SK-N-SH treated with all-trans-retinoic acid at 6 μM for 48 hours (cell line): ENCODE results near the gene FREM2.
A peak's percentile ranks its signal among the peaks of the same experiment; 100 is the strongest.

Experiments
- ATAC-seq: fragments of 200-7000 bp; cut with Tn5 transposase; 3 replicates; pipeline ENCODE4 v1.9.1; 2020; ENCODE audit warnings: mild to moderate bottlenecking, moderate library complexity
- ARNTL ChIP-seq: fragments of 450-650 bp; formaldehyde crosslinking; IDR thresholded peaks from 2 replicates; pipeline ENCODE4 v1.5.0; 2020; ENCODE audit warnings: low read depth, mild to moderate bottlenecking, moderate library complexity, borderline replicate concordance
- BACH2 ChIP-seq: fragments of 250-450 bp; sonication (Bioruptor Pico); IDR thresholded peaks from 2 replicates; pipeline ENCODE4 v1.9.0; 2021; ENCODE audit warnings: mild to moderate bottlenecking, borderline replicate concordance
- CREB5 ChIP-seq: fragments of 250-450 bp; sonication (Bioruptor Pico); IDR thresholded peaks from 2 replicates; pipeline ENCODE4 v1.5.1; 2020; ENCODE audit warnings: low read depth, mild to moderate bottlenecking, moderate library complexity
- CSRNP3 ChIP-seq: fragments of 250-450 bp; sonication (Bioruptor Pico); IDR thresholded peaks from 2 replicates; pipeline ENCODE4 v1.5.1; 2021; ENCODE audit warnings: mild to moderate bottlenecking, moderate library complexity
- ESRRG ChIP-seq: fragments of 250-450 bp; sonication (Bioruptor Pico); IDR thresholded peaks from 2 replicates; pipeline ENCODE4 v1.6.1; 2021; ENCODE audit warnings: mild to moderate bottlenecking
- GLIS3 ChIP-seq: fragments of 250-450 bp; sonication (Bioruptor Pico); IDR thresholded peaks from 2 replicates; pipeline ENCODE4 v1.5.0; 2020; ENCODE audit warnings: mild to moderate bottlenecking, moderate library complexity
- ISL1 ChIP-seq: fragments of 250-450 bp; sonication (Bioruptor Pico); IDR thresholded peaks from 2 replicates; pipeline ENCODE4 v2.1.2; 2022; ENCODE audit warnings: mild to moderate bottlenecking, moderate library complexity
- OSR1 ChIP-seq: fragments of 250-450 bp; sonication (Bioruptor Pico); IDR thresholded peaks from 2 replicates; pipeline ENCODE4 v1.8.0; 2022; ENCODE audit warnings: moderate library complexity, mild to moderate bottlenecking, inconsistent platforms
- PATZ1 ChIP-seq: fragments of 250-450 bp; sonication (Bioruptor Pico); IDR thresholded peaks from 2 replicates; pipeline ENCODE4 v1.8.0; 2020; ENCODE audit warnings: mild to moderate bottlenecking, moderate library complexity, borderline replicate concordance
- POU6F1 ChIP-seq: fragments of 250-450 bp; sonication (Bioruptor Pico); IDR thresholded peaks from 2 replicates; pipeline ENCODE4 v1.8.0; 2021; ENCODE audit warnings: low read depth, mild to moderate bottlenecking, moderate library complexity, borderline replicate concordance
- PPARA ChIP-seq: fragments of 250-450 bp; sonication (Bioruptor Pico); IDR thresholded peaks from 2 replicates; pipeline ENCODE4 v1.5.0; 2020; ENCODE audit warnings: mild to moderate bottlenecking, borderline replicate concordance
- RARB ChIP-seq: fragments of 250-450 bp; sonication (Bioruptor Pico); IDR thresholded peaks from 2 replicates; pipeline ENCODE4 v1.8.0; 2021; ENCODE audit warnings: mild to moderate bottlenecking, moderate library complexity
- SNAI2 ChIP-seq: fragments of 250-450 bp; sonication (Bioruptor Pico); IDR thresholded peaks from 2 replicates; pipeline ENCODE4 v1.5.0; 2020; ENCODE audit warnings: mild to moderate bottlenecking, moderate library complexity
- TOX ChIP-seq: fragments of 250-450 bp; sonication (Bioruptor Pico); IDR thresholded peaks from 2 replicates; pipeline ENCODE4 v1.8.0; 2021; ENCODE audit warnings: mild to moderate bottlenecking, moderate library complexity, borderline replicate concordance
- TSHZ2 ChIP-seq: fragments of 250-450 bp; sonication (Bioruptor Pico); IDR thresholded peaks from 2 replicates; pipeline ENCODE4 v1.5.0; 2020; ENCODE audit warnings: mild to moderate bottlenecking, moderate library complexity
- ZFP3 ChIP-seq: fragments of 250-450 bp; sonication (Bioruptor Pico); IDR thresholded peaks from 2 replicates; pipeline ENCODE4 v1.5.0; 2020; ENCODE audit warnings: mild to moderate bottlenecking, moderate library complexity
- ZFP30 ChIP-seq: fragments of 450-650 bp; formaldehyde crosslinking; IDR thresholded peaks from 2 replicates; pipeline ENCODE4 v1.5.0; 2022; ENCODE audit warnings: mild to moderate bottlenecking, moderate library complexity
- ZNF565 ChIP-seq: fragments of 450-650 bp; formaldehyde crosslinking; conservative IDR thresholded peaks from 2 replicates; pipeline ENCODE4 v1.5.0; 2020; ENCODE audit warnings: low read depth, mild to moderate bottlenecking, moderate library complexity
- ZNF70 ChIP-seq: fragments of 450-650 bp; formaldehyde crosslinking; IDR thresholded peaks from 2 replicates; pipeline ENCODE4 v1.5.0; 2020; ENCODE audit warnings: mild to moderate bottlenecking, moderate library complexity
- ZNF8 ChIP-seq: fragments of 450-650 bp; formaldehyde crosslinking; IDR thresholded peaks from 2 replicates; pipeline ENCODE4 v1.5.0; 2020; ENCODE audit warnings: mild to moderate bottlenecking, moderate library complexity

Gene FREM2

GRCh38 chr13:38871275-38871674 is 184.4 kb downstream of the FREM2 start:
- TF ChIP-seq ISL1 (CRISPR knock-in tag) (no peak), ARNTL (CRISPR knock-in tag) (no peak), TOX (CRISPR knock-in tag) (no peak), SNAI2 (no peak), ZNF8 (no peak), ZNF565 (CRISPR knock-in tag) (no peak), PATZ1 (no peak), GLIS3 (CRISPR knock-in tag) (no peak), TSHZ2 (no peak), CREB5 (CRISPR knock-in tag) (no peak), CSRNP3 (CRISPR knock-in tag) (no peak), OSR1 (CRISPR knock-in tag) (no peak), ZFP30 (CRISPR knock-in tag) (no peak)
- ATAC-seq = no peak

GRCh38 chr13:38872693-38873092 is 185.8 kb downstream of the FREM2 start:
- TF ChIP-seq POU6F1 (CRISPR knock-in tag) (no peak), ZNF70 (CRISPR knock-in tag) (no peak), CREB5 (CRISPR knock-in tag) (no peak), RARB (CRISPR knock-in tag) (no peak), ARNTL (CRISPR knock-in tag) (no peak), TSHZ2 (no peak), ZFP30 (CRISPR knock-in tag) (no peak), PATZ1 (no peak), TOX (CRISPR knock-in tag) (no peak), ESRRG (CRISPR knock-in tag) (no peak), SNAI2 (no peak), BACH2 (CRISPR knock-in tag) (no peak), GLIS3 (CRISPR knock-in tag) (no peak), CSRNP3 (CRISPR knock-in tag) (no peak), ZNF8 (no peak), PPARA (CRISPR knock-in tag) (no peak), OSR1 (CRISPR knock-in tag) (no peak), ZFP3 (CRISPR knock-in tag) (no peak)
- ATAC-seq = peak; percentile 61; the same call in 1 of the 3 replicates
